SK-N-SH treated with all-trans-retinoic acid at 6 μM for 48 hours (cell line): ENCODE data around the gene LRRC17.

Experiments
- ATAC-seq: fragments of 200-7000 bp; cut with Tn5 transposase; 3 replicates; pipeline ENCODE4 v1.9.1; 2020; ENCODE audit warnings: mild to moderate bottlenecking, moderate library complexity
- ARNTL ChIP-seq: fragments of 450-650 bp; formaldehyde crosslinking; IDR thresholded peaks from 2 replicates; pipeline ENCODE4 v1.5.0; 2020; ENCODE audit warnings: low read depth, mild to moderate bottlenecking, moderate library complexity, borderline replicate concordance
- BACH2 ChIP-seq: fragments of 250-450 bp; sonication (Bioruptor Pico); IDR thresholded peaks from 2 replicates; pipeline ENCODE4 v1.9.0; 2021; ENCODE audit warnings: mild to moderate bottlenecking, borderline replicate concordance
- CSDC2 ChIP-seq: fragments of 250-450 bp; sonication (Bioruptor Pico); IDR thresholded peaks from 2 replicates; pipeline ENCODE4 v1.5.0; 2020; ENCODE audit warnings: mild to moderate bottlenecking, moderate library complexity
- GLIS3 ChIP-seq: fragments of 250-450 bp; sonication (Bioruptor Pico); IDR thresholded peaks from 2 replicates; pipeline ENCODE4 v1.5.0; 2020; ENCODE audit warnings: mild to moderate bottlenecking, moderate library complexity
- ISL1 ChIP-seq: fragments of 250-450 bp; sonication (Bioruptor Pico); IDR thresholded peaks from 2 replicates; pipeline ENCODE4 v2.1.2; 2022; ENCODE audit warnings: mild to moderate bottlenecking, moderate library complexity
- OSR1 ChIP-seq: fragments of 250-450 bp; sonication (Bioruptor Pico); IDR thresholded peaks from 2 replicates; pipeline ENCODE4 v1.8.0; 2022; ENCODE audit warnings: moderate library complexity, mild to moderate bottlenecking, inconsistent platforms
- PPARA ChIP-seq: fragments of 250-450 bp; sonication (Bioruptor Pico); IDR thresholded peaks from 2 replicates; pipeline ENCODE4 v1.5.0; 2020; ENCODE audit warnings: mild to moderate bottlenecking, borderline replicate concordance
- RARB ChIP-seq: fragments of 250-450 bp; sonication (Bioruptor Pico); IDR thresholded peaks from 2 replicates; pipeline ENCODE4 v1.8.0; 2021; ENCODE audit warnings: mild to moderate bottlenecking, moderate library complexity
- SNAI2 ChIP-seq: fragments of 250-450 bp; sonication (Bioruptor Pico); IDR thresholded peaks from 2 replicates; pipeline ENCODE4 v1.5.0; 2020; ENCODE audit warnings: mild to moderate bottlenecking, moderate library complexity
- TCF4 ChIP-seq: fragments of 250-450 bp; sonication (Bioruptor Pico); IDR thresholded peaks from 2 replicates; pipeline ENCODE4 v1.8.0; 2021; ENCODE audit warnings: mild to moderate bottlenecking, moderate library complexity, borderline replicate concordance
- TOX ChIP-seq: fragments of 250-450 bp; sonication (Bioruptor Pico); IDR thresholded peaks from 2 replicates; pipeline ENCODE4 v1.8.0; 2021; ENCODE audit warnings: mild to moderate bottlenecking, moderate library complexity, borderline replicate concordance
- ZC3H10 ChIP-seq: fragments of 250-450 bp; sonication (Bioruptor Pico); IDR thresholded peaks from 2 replicates; pipeline ENCODE4 v1.5.1; 2021; ENCODE audit warnings: mild to moderate bottlenecking, moderate library complexity
- ZFP3 ChIP-seq: fragments of 250-450 bp; sonication (Bioruptor Pico); IDR thresholded peaks from 2 replicates; pipeline ENCODE4 v1.5.0; 2020; ENCODE audit warnings: mild to moderate bottlenecking, moderate library complexity
- ZFP30 ChIP-seq: fragments of 450-650 bp; formaldehyde crosslinking; IDR thresholded peaks from 2 replicates; pipeline ENCODE4 v1.5.0; 2022; ENCODE audit warnings: mild to moderate bottlenecking, moderate library complexity
- ZNF565 ChIP-seq: fragments of 450-650 bp; formaldehyde crosslinking; conservative IDR thresholded peaks from 2 replicates; pipeline ENCODE4 v1.5.0; 2020; ENCODE audit warnings: low read depth, mild to moderate bottlenecking, moderate library complexity
- ZNF70 ChIP-seq: fragments of 450-650 bp; formaldehyde crosslinking; IDR thresholded peaks from 2 replicates; pipeline ENCODE4 v1.5.0; 2020; ENCODE audit warnings: mild to moderate bottlenecking, moderate library complexity
- ZNF8 ChIP-seq: fragments of 450-650 bp; formaldehyde crosslinking; IDR thresholded peaks from 2 replicates; pipeline ENCODE4 v1.5.0; 2020; ENCODE audit warnings: mild to moderate bottlenecking, moderate library complexity
- TF ChIP-seq, protein P1 (sequence below): fragments of 250-450 bp; sonication (Bioruptor Pico); IDR thresholded peaks from 2 replicates; pipeline ENCODE4 v1.5.1; 2020; ENCODE audit warnings: low read depth, mild to moderate bottlenecking, moderate library complexity
- TF ChIP-seq, protein P2 (sequence below): fragments of 250-450 bp; sonication (Bioruptor Pico); IDR thresholded peaks from 2 replicates; pipeline ENCODE4 v1.8.0; 2021; ENCODE audit warnings: low read depth, mild to moderate bottlenecking, moderate library complexity, borderline replicate concordance
- TF ChIP-seq, protein P3 (sequence below): fragments of 250-450 bp; sonication (Bioruptor Pico); IDR thresholded peaks from 2 replicates; pipeline ENCODE4 v1.8.0; 2020; ENCODE audit warnings: mild to moderate bottlenecking, moderate library complexity, borderline replicate concordance

Gene LRRC17

DNA sequence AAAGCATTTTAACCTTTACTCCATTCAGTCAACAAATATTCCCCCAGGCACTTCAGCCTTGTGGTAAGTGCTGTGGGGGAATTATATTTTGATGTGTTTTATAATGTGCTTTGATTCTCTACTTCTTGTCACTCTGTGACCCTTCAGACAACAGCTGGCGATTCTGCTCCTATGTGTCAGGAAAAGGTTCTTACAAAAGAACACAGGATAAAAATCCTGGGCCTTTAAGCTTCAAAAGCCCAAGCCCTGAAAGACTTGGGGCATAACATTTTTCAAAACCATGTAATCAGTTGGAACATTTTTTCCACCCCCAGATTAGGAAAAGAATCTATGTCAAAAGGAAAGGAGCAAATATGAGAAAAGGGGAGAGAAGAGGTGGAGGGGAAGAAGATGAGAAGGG lies 37.8 kb upstream of the LRRC17 start:
- ATAC-seq = no peak
- TF ChIP-seq, protein P1, sequence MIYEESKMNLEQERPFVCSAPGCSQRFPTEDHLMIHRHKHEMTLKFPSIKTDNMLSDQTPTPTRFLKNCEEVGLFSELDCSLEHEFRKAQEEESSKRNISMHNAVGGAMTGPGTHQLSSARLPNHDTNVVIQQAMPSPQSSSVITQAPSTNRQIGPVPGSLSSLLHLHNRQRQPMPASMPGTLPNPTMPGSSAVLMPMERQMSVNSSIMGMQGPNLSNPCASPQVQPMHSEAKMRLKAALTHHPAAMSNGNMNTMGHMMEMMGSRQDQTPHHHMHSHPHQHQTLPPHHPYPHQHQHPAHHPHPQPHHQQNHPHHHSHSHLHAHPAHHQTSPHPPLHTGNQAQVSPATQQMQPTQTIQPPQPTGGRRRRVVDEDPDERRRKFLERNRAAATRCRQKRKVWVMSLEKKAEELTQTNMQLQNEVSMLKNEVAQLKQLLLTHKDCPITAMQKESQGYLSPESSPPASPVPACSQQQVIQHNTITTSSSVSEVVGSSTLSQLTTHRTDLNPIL (CRISPR knock-in tag) = no peak
- TF ChIP-seq GLIS3 (CRISPR knock-in tag) = no peak
- no peak for TF ChIP-seq RARB (CRISPR knock-in tag)
- no peak for TF ChIP-seq ARNTL (CRISPR knock-in tag)
- TF ChIP-seq ZNF70 (CRISPR knock-in tag) = no peak
- TF ChIP-seq, all 23 proteins: peak for 0

DNA sequence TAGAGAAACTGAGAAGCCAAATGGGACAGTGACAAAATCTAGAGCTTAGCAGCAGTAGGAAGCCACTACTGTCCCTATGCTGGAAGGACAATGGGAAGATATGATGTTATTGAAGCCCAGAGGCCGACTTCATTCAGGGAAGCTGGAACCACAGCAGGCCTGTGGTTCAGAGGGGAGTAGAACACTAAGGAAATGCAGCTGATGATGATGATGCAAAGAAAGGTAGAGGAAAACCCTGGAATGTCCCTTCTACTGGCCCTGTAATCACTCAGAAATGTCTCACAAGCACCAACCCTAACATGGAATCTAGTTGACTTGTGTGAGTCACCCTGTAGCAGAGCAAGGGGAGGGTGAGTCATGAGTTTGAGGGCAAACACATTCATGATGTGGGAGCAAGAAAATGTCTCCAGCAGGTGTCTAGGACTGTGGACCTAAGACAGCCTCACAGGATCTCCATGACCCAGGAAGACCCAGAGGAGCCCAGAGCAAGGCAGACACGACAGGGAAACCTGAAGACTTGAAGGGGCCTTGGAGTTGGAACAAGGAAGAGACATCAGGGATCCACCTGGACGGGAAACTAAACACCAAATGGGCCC lies 37.0 kb upstream of the LRRC17 start:
- TF ChIP-seq, protein P1 (CRISPR knock-in tag) = peak; percentile 36; the same call in 1 of the 2 replicates
- TF ChIP-seq, protein P2, sequence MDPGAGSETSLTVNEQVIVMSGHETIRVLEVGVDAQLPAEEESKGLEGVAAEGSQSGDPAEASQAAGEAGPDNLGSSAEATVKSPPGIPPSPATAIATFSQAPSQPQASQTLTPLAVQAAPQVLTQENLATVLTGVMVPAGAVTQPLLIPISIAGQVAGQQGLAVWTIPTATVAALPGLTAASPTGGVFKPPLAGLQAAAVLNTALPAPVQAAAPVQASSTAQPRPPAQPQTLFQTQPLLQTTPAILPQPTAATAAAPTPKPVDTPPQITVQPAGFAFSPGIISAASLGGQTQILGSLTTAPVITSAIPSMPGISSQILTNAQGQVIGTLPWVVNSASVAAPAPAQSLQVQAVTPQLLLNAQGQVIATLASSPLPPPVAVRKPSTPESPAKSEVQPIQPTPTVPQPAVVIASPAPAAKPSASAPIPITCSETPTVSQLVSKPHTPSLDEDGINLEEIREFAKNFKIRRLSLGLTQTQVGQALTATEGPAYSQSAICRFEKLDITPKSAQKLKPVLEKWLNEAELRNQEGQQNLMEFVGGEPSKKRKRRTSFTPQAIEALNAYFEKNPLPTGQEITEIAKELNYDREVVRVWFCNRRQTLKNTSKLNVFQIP (CRISPR knock-in tag) = peak; percentile 65; the same call in 1 of the 2 replicates
- TF ChIP-seq TOX (peak; percentile 76; the same call in 1 of the 2 replicates), PPARA (CRISPR knock-in tag) (no peak), ISL1 (CRISPR knock-in tag) (peak; percentile 53; the same call in 1 of the 2 replicates), ZFP3 (CRISPR knock-in tag) (peak; percentile 77; the same call in 1 of the 2 replicates), ZNF8 (no peak)
- ATAC-seq = peak; percentile 81

DNA sequence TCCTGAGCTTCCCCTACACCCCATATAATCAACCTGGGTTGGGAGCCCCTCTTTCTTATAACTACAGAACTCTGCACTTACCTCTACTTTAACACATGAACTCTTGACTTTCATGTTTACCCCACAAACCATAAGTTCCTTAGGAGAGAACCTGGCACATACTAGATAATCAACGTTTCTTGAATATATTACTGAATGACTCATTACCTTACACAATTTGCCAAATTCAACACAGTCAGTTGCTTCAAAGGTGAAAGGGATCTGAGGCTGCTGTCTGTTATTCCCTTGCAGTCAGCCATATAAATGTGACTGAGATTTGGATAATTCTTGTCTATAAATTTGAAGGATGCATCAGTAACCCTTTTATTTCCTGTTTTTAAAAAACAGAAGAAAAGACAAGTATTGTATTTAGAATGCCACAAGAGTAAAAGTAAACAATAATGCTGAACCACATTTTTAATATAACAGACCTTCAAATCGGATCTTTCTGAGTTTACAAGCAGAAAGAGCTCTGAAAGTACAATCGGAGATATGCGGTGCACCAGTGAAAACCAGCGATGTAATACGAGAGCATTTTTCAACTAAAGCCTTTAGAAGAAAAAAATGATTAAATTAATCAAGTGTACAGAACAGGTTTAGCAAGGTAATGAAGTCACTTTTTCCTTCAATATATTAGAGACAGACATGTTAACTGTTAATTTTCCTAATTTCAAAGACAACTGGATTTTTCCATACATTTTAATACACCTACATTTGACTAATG lies 29.5 kb upstream of the LRRC17 start:
- peak; percentile 71 for ATAC-seq
- TF ChIP-seq, protein P1 (CRISPR knock-in tag) = no peak
- TF ChIP-seq ARNTL (CRISPR knock-in tag) (no peak), OSR1 (no peak), ZC3H10 (no peak), CSDC2 (no peak), ZFP30 (CRISPR knock-in tag) (no peak)
- TF ChIP-seq, protein P3, sequence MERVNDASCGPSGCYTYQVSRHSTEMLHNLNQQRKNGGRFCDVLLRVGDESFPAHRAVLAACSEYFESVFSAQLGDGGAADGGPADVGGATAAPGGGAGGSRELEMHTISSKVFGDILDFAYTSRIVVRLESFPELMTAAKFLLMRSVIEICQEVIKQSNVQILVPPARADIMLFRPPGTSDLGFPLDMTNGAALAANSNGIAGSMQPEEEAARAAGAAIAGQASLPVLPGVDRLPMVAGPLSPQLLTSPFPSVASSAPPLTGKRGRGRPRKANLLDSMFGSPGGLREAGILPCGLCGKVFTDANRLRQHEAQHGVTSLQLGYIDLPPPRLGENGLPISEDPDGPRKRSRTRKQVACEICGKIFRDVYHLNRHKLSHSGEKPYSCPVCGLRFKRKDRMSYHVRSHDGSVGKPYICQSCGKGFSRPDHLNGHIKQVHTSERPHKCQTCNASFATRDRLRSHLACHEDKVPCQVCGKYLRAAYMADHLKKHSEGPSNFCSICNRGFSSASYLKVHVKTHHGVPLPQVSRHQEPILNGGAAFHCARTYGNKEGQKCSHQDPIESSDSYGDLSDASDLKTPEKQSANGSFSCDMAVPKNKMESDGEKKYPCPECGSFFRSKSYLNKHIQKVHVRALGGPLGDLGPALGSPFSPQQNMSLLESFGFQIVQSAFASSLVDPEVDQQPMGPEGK (CRISPR knock-in tag) = no peak

DNA sequence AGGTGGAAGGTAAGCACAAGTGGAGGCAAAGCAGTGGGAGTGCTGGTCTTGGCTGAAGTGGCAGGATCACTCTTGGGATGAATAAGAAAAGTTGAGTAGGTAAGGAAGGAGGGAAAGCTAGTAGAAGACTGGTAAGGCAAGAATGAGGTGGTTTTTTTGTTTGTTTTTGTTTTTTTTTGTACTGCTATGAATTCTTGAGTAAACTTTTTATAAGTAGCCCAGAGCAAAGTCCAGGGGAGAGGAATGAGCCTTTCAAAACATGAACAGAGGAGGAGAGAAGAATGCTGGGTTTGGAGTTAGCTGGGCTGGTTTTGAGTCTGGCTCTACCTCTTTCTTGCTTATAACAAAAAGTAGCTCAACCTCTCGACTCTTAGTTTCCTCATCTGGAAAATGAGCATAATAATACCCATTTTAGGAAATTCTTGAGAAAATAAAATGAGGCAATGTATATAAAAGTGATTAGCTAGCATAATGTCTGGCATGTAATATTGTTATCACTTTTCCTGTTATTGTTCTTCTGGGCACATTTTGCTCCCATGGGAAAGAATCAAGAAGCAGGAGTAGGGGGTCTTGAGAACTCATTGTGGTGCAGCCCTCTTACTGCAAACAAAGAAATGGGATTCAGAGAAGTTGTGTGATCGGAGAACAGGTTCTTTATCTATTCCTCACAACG lies 24.1 kb upstream of the LRRC17 start:
- no peak for ATAC-seq
- TF ChIP-seq BACH2 (CRISPR knock-in tag) = no peak
- no peak for TF ChIP-seq ZFP3 (CRISPR knock-in tag)
- no peak for TF ChIP-seq ZC3H10
- no peak for TF ChIP-seq TCF4 (CRISPR knock-in tag)
- TF ChIP-seq SNAI2 (CRISPR knock-in tag) = no peak
- TF ChIP-seq, protein P2 (CRISPR knock-in tag) = no peak
- TF ChIP-seq RARB (CRISPR knock-in tag) = no peak
- TF ChIP-seq, protein P3 (CRISPR knock-in tag) = no peak
- no peak for TF ChIP-seq ZNF70 (CRISPR knock-in tag)
- TF ChIP-seq ISL1 (CRISPR knock-in tag) = no peak
- TF ChIP-seq ZNF8 = no peak
- no peak for TF ChIP-seq ARNTL (CRISPR knock-in tag)
- TF ChIP-seq OSR1 = no peak
- TF ChIP-seq TOX = no peak
- no peak for TF ChIP-seq ZFP30 (CRISPR knock-in tag)
- no peak for TF ChIP-seq CSDC2
- TF ChIP-seq ZNF565 = no peak
- TF ChIP-seq GLIS3 (CRISPR knock-in tag) = no peak
